Measurements from ENCODE around the gene MTHFR. TPM values are rescaled to one million over a fixed set of nuclear protein-coding genes. Genes with fewer than 3 reads are reported as not detected.

The MTHFR gene
- total and polyA plus RNA-seq, 2 of the 4 experiments (the other 2 are of a cell fraction): 7.3 to 7.4 TPM

GRCh38 chr1:11839727-11840705 is 34.3 kb upstream of the MTHFR start:
- no peak overlapping the region for H2BK15ac ChIP-seq (ENCODE audit: low read depth, low read length)
- peaks cover 72% of the 10 kb centered on the region for H3K36me3 ChIP-seq (ENCODE audit: control insufficient read depth, insufficient read depth, low read length)
- DNase-seq (no peak), ATAC-seq (ENCODE audit: low read depth) (no peak)
- H2AK9ac ChIP-seq (replicated peaks; ENCODE audit: low read depth, low read length, poor library complexity): peak overlapping the region; percentile 9
- TF ChIP-seq FOS (IDR thresholded peaks at IDR 0.05; ENCODE audit: low read depth, low read length): no peak
- no peak for TF ChIP-seq CEBPB (IDR thresholded peaks at IDR 0.05; ENCODE audit: low read depth, low read length)
- no peak for TF ChIP-seq MAFK (IDR thresholded peaks at IDR 0.05; ENCODE audit: low read depth, low read length)
- no peak for TF ChIP-seq RAD21 (IDR thresholded peaks at IDR 0.05; ENCODE audit: low read length)
- no peak for TF ChIP-seq BHLHE40 (IDR thresholded peaks at IDR 0.05; ENCODE audit: low read depth, low read length)
- TF ChIP-seq CHD1 (IDR thresholded peaks at IDR 0.05; ENCODE audit: low read depth, low read length): no peak
- TF ChIP-seq NFE2L2 (IDR thresholded peaks at IDR 0.05; ENCODE audit: low read depth, low read length): no peak
- TF ChIP-seq MXI1 (IDR thresholded peaks at IDR 0.05; ENCODE audit: borderline replicate concordance, low read depth, low read length): no peak
- no peak overlapping the region for H4K8ac ChIP-seq (ENCODE audit: low read depth in 2 of 2, low read length in 2 of 2)
- H3K79me1 ChIP-seq (ENCODE audit: low read depth in 1 of 2, low read length in 2 of 2): no peaks in the 10 kb centered on the region
- no peak overlapping the region for H4K5ac ChIP-seq (ENCODE audit: low read depth, low read length)
- no peaks in the 10 kb centered on the region for H3K9me3 ChIP-seq (ENCODE audit: control insufficient read depth, insufficient read depth, low read length)
- no TSS peak for BruUV-seq (replicated peaks)
- no peak overlapping the region for H3K4ac ChIP-seq (ENCODE audit: low read depth, low read length)
- in situ Hi-C loops (cut with MboI; ENCODE audit: low sequenced_read_pairs) (loop anchor here (5.0 kb wide), 1 partner anchor 57 kb away; no protein-coding TSS in a partner anchor), dilution Hi-C loops (cut with HindIII; ENCODE audit: low sequenced_read_pairs, unreplicated experiment) (no loop called here), intact Hi-C loops (cut with micrococcal nuclease) (no loop called here)
- H3K9ac ChIP-seq (ENCODE audit: low read depth, low read length): no peak overlapping the region
- H3K4me1 ChIP-seq (ENCODE audit: control insufficient read depth, insufficient read depth, low read length): peaks cover 2% of the 10 kb centered on the region; the same call in 1 of the 2 replicates
- H2BK120ac ChIP-seq (ENCODE audit: low read depth, low read length): no peak overlapping the region
- H2BK5ac ChIP-seq (ENCODE audit: low read depth, low read length, poor library complexity, severe bottlenecking): no peak overlapping the region
- no peak overlapping the region for H3K4me3 ChIP-seq (ENCODE audit: insufficient read depth, low read depth, low read length)
- H3K4me2 ChIP-seq (ENCODE audit: low read depth, low read length): no peak overlapping the region
- ChIA-PET CTCF (interaction anchor here (0.6 to 0.7 kb wide), 2 partner anchors 32 to 68 kb away, joined by 3 read pairs; no protein-coding TSS in a partner anchor), POLR2A (ENCODE audit: unreplicated experiment) (interaction anchor here (1.2 kb wide), 1 partner anchor 68 kb away, joined by 3 read pairs; no protein-coding TSS in a partner anchor)
- no peak overlapping the region for H3K14ac ChIP-seq (replicated peaks; ENCODE audit: low read depth, low read length)
- H2AFZ ChIP-seq (replicated peaks; ENCODE audit: low read length, poor library complexity): no peak overlapping the region
- 95% methylated on average over 11 of the region's 20 CpGs; no CpG with 5 or more reads in 1 of the 2 experiments for WGBS, 2 experiments (ENCODE audit: extremely low coverage in 2 of 2, insufficient read length in 1 of 2)
- H2BK20ac ChIP-seq (ENCODE audit: low read depth, low read length): no peak overlapping the region
- H3K27ac ChIP-seq (ENCODE audit: insufficient read depth, low read length): no peak overlapping the region
- H3K23ac ChIP-seq (ENCODE audit: low read depth, low read length): no peak overlapping the region
- no peak overlapping the region for H2AK5ac ChIP-seq (ENCODE audit: low read depth, low read length)
- H3K56ac ChIP-seq (ENCODE audit: extremely low read depth, insufficient read depth, low read length): no peak overlapping the region
- H3K18ac ChIP-seq (ENCODE audit: low read depth, low read length): no peak overlapping the region
- H4K91ac ChIP-seq (ENCODE audit: insufficient read depth, low read depth, low read length): no peak overlapping the region
- peaks cover 10% of the 10 kb centered on the region; the same call in 1 of the 2 replicates for H4K20me1 ChIP-seq (ENCODE audit: insufficient read depth, low read length)
- H3K9me1 ChIP-seq (ENCODE audit: insufficient read depth, low read length): peaks cover 7% of the 10 kb centered on the region; the same call in 1 of the 2 replicates
- H3K27me3 ChIP-seq (ENCODE audit: control insufficient read depth, insufficient read depth, low read length): no peaks in the 10 kb centered on the region
